K562 (cell line): Measurements from ENCODE around the gene CTSF. TPM values are rescaled to one million over a fixed set of nuclear protein-coding genes. Genes with fewer than 3 reads are reported as not detected.

Experiments
- ELF1 ChIP-seq: fragments of 200-800 bp; sonication (Bioruptor generic); IDR thresholded peaks from 2 replicates; pipeline ENCODE4 v1.6.1; 2016; ENCODE audit warnings: missing genetic modification characterization, missing compliant biosample characterization
- MTF1 ChIP-seq: fragments of 250-450 bp; sonication (Bioruptor Pico); IDR thresholded peaks from 2 replicates; pipeline ENCODE4 v1.9.0; 2021; ENCODE audit warnings: moderate library complexity, mild to moderate bottlenecking, inconsistent platforms, borderline replicate concordance
- MYNN ChIP-seq, 2 experiments: sonication (generic); formaldehyde crosslinking in 1 of 2; IDR thresholded peaks; 2 replicates each; pipeline versions ENCODE4 v1.5.0 to v1.6.1; 2016 to 2020; ENCODE audit warnings: antibody characterized with exemption in 1 of 2, missing genetic modification reagents in 1 of 2
- RCOR1 ChIP-seq, 2 experiments: IDR thresholded peaks; 2 replicates each; pipeline ENCODE4 v1.6.1; 2012; ENCODE audit warnings: low read depth in 2 of 2, low read length in 2 of 2, borderline replicate concordance in 1 of 2, improper control_type of control experiment in 1 of 2
- SIRT6 ChIP-seq: IDR thresholded peaks from one replicate; pipeline ENCODE4 v1.6.1; 2012; ENCODE audit warnings: low read depth, mild to moderate bottlenecking, control low read depth, inconsistent platforms, low read length, moderate library complexity
- TCF7 ChIP-seq: sonication (generic); IDR thresholded peaks from 2 replicates; pipeline ENCODE4 v1.6.1; 2016; ENCODE audit warnings: antibody characterized with exemption, borderline replicate concordance
- ZNF143 ChIP-seq: sonication (generic); formaldehyde crosslinking; IDR thresholded peaks from 2 replicates; pipeline ENCODE4 v1.9.0; 2022; ENCODE audit warnings: mild to moderate bottlenecking, missing genetic modification reagents
- ZNF668 ChIP-seq: fragments of 250-450 bp; sonication (Bioruptor Pico); IDR thresholded peaks from 2 replicates; pipeline ENCODE4 v1.8.0; 2022; ENCODE audit warnings: mild to moderate bottlenecking, inconsistent platforms
- ZNF766 ChIP-seq: fragments of 200-800 bp; sonication (Bioruptor generic); conservative IDR thresholded peaks from 2 replicates; pipeline ENCODE4 v1.6.1; 2016; ENCODE audit warnings: missing genetic modification characterization, missing compliant biosample characterization
- polyA plus RNA-seq, 8 experiments: library from polyadenylated mRNA; depleted of rRNA in 4 of 8; stranded (reverse) in 5 of 8; unstranded in 3 of 8; fragments of >200 nt; fragmentation: Nextera tagmentation in 2 of 8; fragmentation: Illumina TruSeq in 1 of 8; extraction: Ambion mirVana in 2 of 8; extraction: Trizol in 1 of 8; gene quantifications; 2 replicates each; pipeline versions ENCODE4 v1.2.1 to v1.2.3, GENCODE V29; 2011 to 2014; ENCODE audit warnings: inconsistent platforms in 1 of 8, missing spikeins in 1 of 8
- total RNA-seq, 7 experiments: library from RNA; depleted of rRNA in 6 of 7; stranded (reverse); fragments of >200 nt in 6 of 7; fragmentation: Illumina TruSeq in 2 of 7; extraction: Trizol in 2 of 7; gene quantifications; 2 replicates each; pipeline versions ENCODE4 v1.2.1 to v1.2.3, GENCODE V29; 2011 to 2021; ENCODE audit warnings: low replicate concordance in 1 of 7
- TF ChIP-seq, protein P1 (sequence below), 2 experiments: fragments of 450-650 bp; IDR thresholded peaks; 2 replicates each; pipeline ENCODE4 v1.6.1; 2016; ENCODE audit warnings: mild to moderate bottlenecking in 2 of 2, borderline replicate concordance in 1 of 2, low read depth in 1 of 2, moderate library complexity in 1 of 2
- TF ChIP-seq, protein P2 (sequence below): fragments of 450-650 bp; IDR thresholded peaks from 2 replicates; pipeline ENCODE4 v1.6.1; 2016; ENCODE audit warnings: missing biosample characterization, missing genetic modification characterization
- TF ChIP-seq, protein P3 (sequence below): fragments of 250-450 bp; sonication (Bioruptor Pico); IDR thresholded peaks from 2 replicates; pipeline ENCODE4 v1.5.1; 2021; ENCODE audit warnings: mild to moderate bottlenecking
- TF ChIP-seq, protein P4 (sequence below): sonication (generic); formaldehyde crosslinking; IDR thresholded peaks from 2 replicates; pipeline ENCODE4 v1.8.0; 2022; ENCODE audit warnings: mild to moderate bottlenecking, missing genetic modification reagents

The CTSF gene
- total and polyA plus RNA-seq, 9 of the 15 experiments (the other 6 are each of a cell fraction or from before 2014, with no cell fraction given): 0.41 to 10.5 (median 3.8) TPM

DNA sequence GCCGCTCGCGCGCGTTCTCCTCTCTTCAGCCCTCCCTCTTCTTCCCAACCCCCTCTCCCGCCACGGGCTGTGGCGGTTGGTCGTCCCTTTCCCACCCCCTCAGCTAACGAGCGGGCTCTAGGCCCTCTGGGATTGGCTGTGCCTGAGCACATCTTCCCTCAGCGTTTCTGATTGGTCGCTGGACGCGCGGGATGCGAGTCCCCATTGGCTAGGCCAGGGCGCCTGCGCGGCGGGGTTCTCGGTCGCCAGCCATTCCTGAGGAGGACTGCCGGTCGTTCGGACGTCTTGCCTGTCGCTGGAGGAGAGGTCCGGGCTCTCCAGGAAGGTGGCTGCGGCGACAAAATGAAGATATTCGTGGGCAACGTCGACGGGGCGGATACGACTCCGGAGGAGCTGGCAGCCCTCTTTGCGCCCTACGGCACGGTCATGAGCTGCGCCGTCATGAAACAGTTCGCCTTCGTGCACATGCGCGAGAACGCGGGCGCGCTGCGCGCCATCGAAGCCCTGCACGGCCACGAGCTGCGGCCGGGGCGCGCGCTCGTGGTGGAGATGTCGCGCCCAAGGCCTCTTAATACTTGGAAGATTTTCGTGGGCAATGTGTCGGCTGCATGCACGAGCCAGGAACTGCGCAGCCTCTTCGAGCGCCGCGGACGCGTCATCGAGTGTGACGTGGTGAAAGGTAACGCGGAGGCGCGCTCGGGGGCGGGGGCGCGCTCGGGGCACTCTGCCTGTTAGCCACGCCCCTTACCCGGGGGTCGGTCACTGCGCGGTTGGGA lies 48.2 kb upstream of the CTSF start, which contains the start of gene RBM14 (continued):
- TF ChIP-seq SIRT6 (no peak), ZNF143 (CRISPR knock-in tag) (no peak), MTF1 (CRISPR knock-in tag) (no peak), ZNF766 (CRISPR knock-in tag) (peak; percentile 97), RCOR1 (IDR thresholded peaks at IDR 0.05; ENCODE audit: borderline replicate concordance in 1 of 2, low read depth in 2 of 2, low read length in 2 of 2) (peak in 1 of 2 experiments; percentile 40; a peak in 1 of 4 replicates), TCF7 (no peak; the same call in 1 of the 2 replicates), MYNN (IDR thresholded peaks at IDR 0.05) (0 out of 2 replicates have a peak, but pooled peaks have one; percentile 14), MYNN (CRISPR knock-in tag; IDR thresholded peaks at IDR 0.05) (no peak), ELF1 (tag) (no peak; the same call in 1 of the 2 replicates), ZNF668 (CRISPR knock-in tag) (no peak)
- TF ChIP-seq, protein P1, sequence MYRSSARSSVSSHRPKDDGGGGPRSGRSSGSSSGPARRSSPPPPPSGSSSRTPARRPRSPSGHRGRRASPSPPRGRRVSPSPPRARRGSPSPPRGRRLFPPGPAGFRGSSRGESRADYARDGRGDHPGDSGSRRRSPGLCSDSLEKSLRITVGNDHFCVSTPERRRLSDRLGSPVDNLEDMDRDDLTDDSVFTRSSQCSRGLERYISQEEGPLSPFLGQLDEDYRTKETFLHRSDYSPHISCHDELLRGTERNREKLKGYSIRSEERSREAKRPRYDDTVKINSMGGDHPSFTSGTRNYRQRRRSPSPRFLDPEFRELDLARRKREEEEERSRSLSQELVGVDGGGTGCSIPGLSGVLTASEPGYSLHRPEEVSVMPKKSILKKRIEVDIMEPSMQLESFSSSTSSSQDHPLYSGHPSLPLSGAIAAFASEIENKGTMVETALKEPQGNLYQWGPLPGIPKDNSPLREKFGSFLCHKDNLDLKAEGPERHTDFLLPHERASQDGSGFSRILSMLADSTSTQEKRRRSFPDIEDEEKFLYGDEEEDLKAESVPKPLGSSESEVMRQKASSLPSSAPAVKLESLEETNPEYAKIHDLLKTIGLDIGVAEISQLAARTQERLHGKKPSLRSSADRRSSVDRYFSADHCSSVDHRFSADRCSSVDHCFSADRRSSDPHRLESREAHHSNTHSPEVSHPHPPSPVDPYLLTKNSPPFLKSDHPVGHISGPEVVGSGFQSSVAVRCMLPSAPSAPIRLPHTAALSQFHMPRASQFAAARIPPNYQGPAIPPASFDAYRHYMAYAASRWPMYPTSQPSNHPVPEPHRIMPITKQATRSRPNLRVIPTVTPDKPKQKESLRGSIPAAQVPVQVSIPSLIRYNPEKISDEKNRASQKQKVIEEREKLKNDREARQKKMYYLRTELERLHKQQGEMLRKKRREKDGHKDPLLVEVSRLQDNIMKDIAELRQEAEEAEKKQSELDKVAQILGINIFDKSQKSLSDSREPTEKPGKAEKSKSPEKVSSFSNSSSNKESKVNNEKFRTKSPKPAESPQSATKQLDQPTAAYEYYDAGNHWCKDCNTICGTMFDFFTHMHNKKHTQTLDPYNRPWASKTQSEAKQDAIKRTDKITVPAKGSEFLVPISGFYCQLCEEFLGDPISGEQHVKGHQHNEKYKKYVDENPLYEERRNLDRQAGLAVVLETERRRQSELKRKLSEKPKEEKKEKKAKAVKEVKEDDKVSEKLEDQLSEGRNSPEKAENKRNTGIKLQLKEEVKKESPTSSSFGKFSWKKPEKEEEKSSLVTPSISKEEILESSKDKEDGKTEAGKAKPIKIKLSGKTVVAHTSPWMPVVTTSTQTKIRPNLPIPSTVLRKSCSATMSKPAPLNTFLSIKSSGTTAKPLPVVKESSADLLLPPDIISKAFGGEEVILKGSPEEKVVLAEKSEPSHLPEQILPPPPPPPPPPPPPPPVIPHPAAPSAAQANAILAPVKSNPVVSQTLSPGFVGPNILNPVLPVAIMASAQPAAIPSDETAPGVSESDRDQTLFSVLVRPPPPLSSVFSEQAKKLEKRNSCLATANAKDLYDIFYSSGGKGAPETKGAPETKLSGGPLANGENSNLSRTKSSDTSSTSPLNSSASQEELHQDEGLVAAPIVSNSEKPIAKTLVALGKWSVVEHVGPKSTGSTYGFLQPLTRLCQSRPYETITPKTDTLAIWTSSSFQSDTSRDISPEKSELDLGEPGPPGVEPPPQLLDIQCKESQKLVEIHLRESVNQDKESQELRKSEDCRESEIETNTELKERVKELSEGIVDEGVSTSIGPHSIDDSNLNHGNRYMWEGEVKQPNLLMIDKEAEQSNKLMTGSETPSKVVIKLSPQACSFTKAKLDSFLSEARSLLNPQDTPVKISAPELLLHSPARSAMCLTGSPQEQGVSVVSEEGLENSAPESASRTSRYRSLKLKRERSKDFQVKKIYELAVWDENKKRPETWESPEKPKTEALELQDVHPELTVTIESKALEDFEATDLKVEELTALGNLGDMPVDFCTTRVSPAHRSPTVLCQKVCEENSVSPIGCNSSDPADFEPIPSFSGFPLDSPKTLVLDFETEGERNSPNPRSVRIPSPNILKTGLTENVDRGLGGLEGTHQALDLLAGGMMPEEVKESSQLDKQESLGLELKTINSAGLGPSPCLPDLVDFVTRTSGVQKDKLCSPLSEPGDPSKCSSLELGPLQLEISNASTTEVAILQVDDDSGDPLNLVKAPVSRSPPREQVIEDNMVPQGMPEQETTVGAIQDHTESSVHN (IDR thresholded peaks at IDR 0.05; ENCODE audit: borderline replicate concordance in 1 of 2, low read depth in 1 of 2): no peak
- TF ChIP-seq, protein P2, sequence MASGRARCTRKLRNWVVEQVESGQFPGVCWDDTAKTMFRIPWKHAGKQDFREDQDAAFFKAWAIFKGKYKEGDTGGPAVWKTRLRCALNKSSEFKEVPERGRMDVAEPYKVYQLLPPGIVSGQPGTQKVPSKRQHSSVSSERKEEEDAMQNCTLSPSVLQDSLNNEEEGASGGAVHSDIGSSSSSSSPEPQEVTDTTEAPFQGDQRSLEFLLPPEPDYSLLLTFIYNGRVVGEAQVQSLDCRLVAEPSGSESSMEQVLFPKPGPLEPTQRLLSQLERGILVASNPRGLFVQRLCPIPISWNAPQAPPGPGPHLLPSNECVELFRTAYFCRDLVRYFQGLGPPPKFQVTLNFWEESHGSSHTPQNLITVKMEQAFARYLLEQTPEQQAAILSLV (tag): no peak
- TF ChIP-seq, protein P3, sequence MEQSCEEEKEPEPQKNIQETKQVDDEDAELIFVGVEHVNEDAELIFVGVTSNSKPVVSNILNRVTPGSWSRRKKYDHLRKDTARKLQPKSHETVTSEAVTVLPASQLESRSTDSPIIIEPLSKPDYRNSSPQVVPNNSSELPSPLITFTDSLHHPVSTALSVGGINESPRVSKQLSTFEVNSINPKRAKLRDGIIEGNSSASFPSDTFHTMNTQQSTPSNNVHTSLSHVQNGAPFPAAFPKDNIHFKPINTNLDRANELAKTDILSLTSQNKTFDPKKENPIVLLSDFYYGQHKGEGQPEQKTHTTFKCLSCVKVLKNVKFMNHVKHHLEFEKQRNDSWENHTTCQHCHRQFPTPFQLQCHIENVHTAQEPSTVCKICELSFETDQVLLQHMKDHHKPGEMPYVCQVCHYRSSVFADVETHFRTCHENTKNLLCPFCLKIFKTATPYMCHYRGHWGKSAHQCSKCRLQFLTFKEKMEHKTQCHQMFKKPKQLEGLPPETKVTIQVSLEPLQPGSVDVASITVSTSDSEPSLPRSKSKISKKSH (CRISPR knock-in tag): no peak
- TF ChIP-seq, protein P4, sequence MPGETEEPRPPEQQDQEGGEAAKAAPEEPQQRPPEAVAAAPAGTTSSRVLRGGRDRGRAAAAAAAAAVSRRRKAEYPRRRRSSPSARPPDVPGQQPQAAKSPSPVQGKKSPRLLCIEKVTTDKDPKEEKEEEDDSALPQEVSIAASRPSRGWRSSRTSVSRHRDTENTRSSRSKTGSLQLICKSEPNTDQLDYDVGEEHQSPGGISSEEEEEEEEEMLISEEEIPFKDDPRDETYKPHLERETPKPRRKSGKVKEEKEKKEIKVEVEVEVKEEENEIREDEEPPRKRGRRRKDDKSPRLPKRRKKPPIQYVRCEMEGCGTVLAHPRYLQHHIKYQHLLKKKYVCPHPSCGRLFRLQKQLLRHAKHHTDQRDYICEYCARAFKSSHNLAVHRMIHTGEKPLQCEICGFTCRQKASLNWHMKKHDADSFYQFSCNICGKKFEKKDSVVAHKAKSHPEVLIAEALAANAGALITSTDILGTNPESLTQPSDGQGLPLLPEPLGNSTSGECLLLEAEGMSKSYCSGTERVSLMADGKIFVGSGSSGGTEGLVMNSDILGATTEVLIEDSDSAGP (CRISPR knock-in tag): no peak; the same call in 1 of the 2 replicates
